Measurements from ENCODE around the gene ARFRP1.

Gene ARFRP1

DNA sequence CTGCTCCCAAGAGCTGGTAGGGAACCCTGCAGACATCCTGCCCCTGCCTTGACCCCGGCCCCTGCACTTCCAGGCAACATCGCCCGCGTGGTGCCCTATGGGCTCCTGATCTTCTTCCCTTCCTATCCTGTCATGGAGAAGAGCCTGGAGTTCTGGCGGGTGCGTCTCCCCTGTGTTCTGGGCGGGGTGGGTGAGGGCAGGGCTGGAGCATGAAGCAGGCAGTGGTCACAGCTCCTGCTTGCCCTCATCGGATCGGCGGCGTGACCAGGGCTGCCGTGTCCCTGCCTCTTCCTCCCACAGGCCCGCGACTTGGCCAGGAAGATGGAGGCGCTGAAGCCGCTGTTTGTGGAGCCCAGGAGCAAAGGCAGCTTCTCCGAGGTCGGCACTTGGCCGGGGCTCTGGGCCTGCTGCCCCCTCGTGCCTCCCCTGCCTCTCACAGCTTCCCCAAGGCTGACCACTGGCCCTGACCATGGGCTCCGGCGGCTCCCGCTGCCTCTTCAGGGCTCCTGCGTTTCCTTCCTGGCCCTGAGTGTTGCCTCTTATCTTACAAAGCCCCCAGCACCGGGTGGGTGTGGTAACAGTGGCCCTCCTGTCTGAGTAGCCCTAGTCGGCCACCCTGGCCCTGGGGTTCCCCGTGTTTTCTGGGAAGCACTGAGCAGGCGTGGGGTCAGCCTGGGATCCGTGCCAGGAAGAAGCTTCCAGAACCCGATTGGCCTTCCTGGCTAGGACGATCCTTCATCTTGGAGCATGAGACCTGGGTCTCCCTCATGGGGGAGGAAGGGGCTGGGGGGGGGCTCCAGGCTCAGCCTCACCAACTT, 19.3 kb downstream of the ARFRP1 start:
- no peaks in the 10 kb centered on the region for H3K27me3 ChIP-seq (ENCODE audit: insufficient read depth, low read depth, severe bottlenecking)
- H3K9me3 ChIP-seq (ENCODE audit: severe bottlenecking), result no peaks in the 10 kb centered on the region
- no peak for TF ChIP-seq CTCF (IDR thresholded peaks at IDR 0.05; ENCODE audit: low read depth, low read length)
- H3K36me3 ChIP-seq, result peaks cover 6% of the 10 kb centered on the region; the same call in 1 of the 2 replicates
- H3K27ac ChIP-seq, result no peak overlapping the region
- no peak overlapping the region for H3K4me3 ChIP-seq (ENCODE audit: low read depth, low read length)
- no peak for DNase-seq

- Histone ChIP-seq H3K4me3 (ENCODE audit: low read depth, low read length) (no peak overlapping the region), H3K27ac (no peak overlapping the region), H3K27me3 (ENCODE audit: insufficient read depth, low read depth, severe bottlenecking) (no peaks in the 10 kb centered on the region), H3K36me3 (peaks cover 9% of the 10 kb centered on the region), H3K9me3 (ENCODE audit: severe bottlenecking) (no peaks in the 10 kb centered on the region)
- no peak for DNase-seq
- TF ChIP-seq CTCF (IDR thresholded peaks at IDR 0.05; ENCODE audit: low read depth, low read length), result no peak
Measured at GRCh38 chr20:63687419-63688178, 20.2 kb downstream of the ARFRP1 start.

GRCh38 chr20:63686492-63687321, 21.1 kb downstream of the ARFRP1 start:
- Histone ChIP-seq H3K36me3 (peaks cover 7% of the 10 kb centered on the region), H3K27ac (no peak overlapping the region), H3K9me3 (ENCODE audit: severe bottlenecking) (no peaks in the 10 kb centered on the region), H3K27me3 (ENCODE audit: insufficient read depth, low read depth, severe bottlenecking) (no peaks in the 10 kb centered on the region), H3K4me3 (ENCODE audit: low read depth, low read length) (no peak overlapping the region)
- no peak for DNase-seq
- no peak for TF ChIP-seq CTCF (IDR thresholded peaks at IDR 0.05; ENCODE audit: low read depth, low read length)

DNA sequence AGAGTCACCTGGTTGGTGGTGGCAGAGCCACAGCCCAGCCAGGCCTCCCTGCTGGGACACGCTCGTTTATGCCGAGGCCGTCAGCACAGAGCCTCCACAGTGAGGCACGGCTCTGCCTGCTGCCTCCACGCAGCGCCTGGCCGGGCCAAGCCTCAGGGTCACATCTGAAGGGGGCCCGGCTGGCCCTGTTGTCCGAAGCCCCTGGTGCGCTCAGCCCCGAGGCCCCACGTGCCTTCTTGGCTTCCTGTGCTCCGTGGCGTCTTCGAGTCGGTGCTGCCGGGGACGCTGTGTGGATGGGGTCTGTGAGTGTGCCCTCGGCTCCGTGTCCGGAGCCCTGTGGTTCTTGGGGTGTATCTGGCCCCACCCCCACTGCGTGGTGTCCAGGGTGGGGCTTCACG, 21.7 kb downstream of the ARFRP1 start:
- Histone ChIP-seq H3K4me3 (ENCODE audit: low read depth, low read length) (no peak overlapping the region), H3K27ac (no peak overlapping the region), H3K27me3 (ENCODE audit: insufficient read depth, low read depth, severe bottlenecking) (no peaks in the 10 kb centered on the region), H3K9me3 (ENCODE audit: severe bottlenecking) (no peaks in the 10 kb centered on the region), H3K36me3 (peaks cover 7% of the 10 kb centered on the region)
- no peak for DNase-seq
- TF ChIP-seq CTCF (IDR thresholded peaks at IDR 0.05; ENCODE audit: low read depth, low read length), result no peak

GRCh38 chr20:63685269-63686026, 22.3 kb downstream of the ARFRP1 start:
- Histone ChIP-seq H3K27ac (no peak overlapping the region), H3K4me3 (ENCODE audit: low read depth, low read length) (no peak overlapping the region), H3K27me3 (ENCODE audit: insufficient read depth, low read depth, severe bottlenecking) (no peaks in the 10 kb centered on the region), H3K36me3 (peaks cover 9% of the 10 kb centered on the region), H3K9me3 (ENCODE audit: severe bottlenecking) (no peaks in the 10 kb centered on the region)
- DNase-seq, result no peak
- TF ChIP-seq CTCF (IDR thresholded peaks at IDR 0.05; ENCODE audit: low read depth, low read length), result no peak
